Measurements from ENCODE around the gene FGFR3. TPM values are rescaled to one million over a fixed set of nuclear protein-coding genes. Genes with fewer than 3 reads are reported as not detected.
A peak's percentile ranks its signal among the peaks of the same experiment; 100 is the strongest.

FGFR3 gene
- total and polyA plus RNA-seq, 2 of the 8 experiments (the other 6 are each of a cell fraction or from before 2014, with no cell fraction given), result 9.0 to 19.5 TPM

GRCh38 chr4:1766106-1767060, 26.7 kb upstream of the FGFR3 start:
- H3K18ac ChIP-seq (ENCODE audit: extremely low read depth, low read length), result peak overlapping the region; percentile 90
- peaks cover 0 to 5% (median 0%) of the 10 kb centered on the region in 4 experiments; a peak in 2 of 7 replicates for H3K27me3 ChIP-seq (replicated peaks in 1 of 4; ENCODE audit: control insufficient read depth in 3 of 4, extremely low read depth in 1 of 4, insufficient read depth in 3 of 4, low read length in 3 of 4)
- peak overlapping the region; percentile 12 for H4K91ac ChIP-seq (replicated peaks; ENCODE audit: insufficient read length, low read length)
- peak overlapping the region; percentile 90 for H3K4ac ChIP-seq (replicated peaks; ENCODE audit: insufficient read length, low read depth, low read length)
- ChIA-PET POLR2A (ENCODE audit: partially characterized antibody) (interaction anchor here (0.9 to 4.9 kb wide), 9 partner anchors 8 to 54 kb away, joined by 3 to 24 read pairs (median 4); partner anchors contain the start of genes FGFR3, SLBP, TACC3 and TMEM129), CTCF (ENCODE audit: partially characterized antibody) (interaction anchor here (0.8 to 71.2 kb wide), 3 partner anchors 1 to 134 kb away, joined by 4 to 2507 read pairs (median 2507); partner anchors contain the start of gene FGFR3)
- no peaks in the 10 kb centered on the region for H3K79me1 ChIP-seq (ENCODE audit: low read depth, low read length)
- peak overlapping the region; percentile 83 for H2BK120ac ChIP-seq (replicated peaks; ENCODE audit: low read depth, low read length)
- H3K4me3 ChIP-seq (ENCODE audit: extremely low read depth in 1 of 4, insufficient read depth in 2 of 4, low read depth in 3 of 4, low read length in 4 of 4), result peak overlapping the region in 1 of 4 experiments; percentile 47; a peak in 5 of 8 replicates
- no peaks in the 10 kb centered on the region for H4K20me1 ChIP-seq (replicated peaks in 1 of 2; ENCODE audit: control insufficient read depth in 1 of 2, insufficient read depth in 2 of 2, low read length in 2 of 2)
- H2AK5ac ChIP-seq (ENCODE audit: low read depth, low read length), result peak overlapping the region; percentile 78; the same call in 1 of the 2 replicates
- H3K4me2 ChIP-seq (ENCODE audit: insufficient read depth in 1 of 2, low read depth in 2 of 2, low read length in 2 of 2), result peak overlapping the region; percentile 30 to 66
- no peaks in the 10 kb centered on the region for H3K9me3 ChIP-seq (ENCODE audit: insufficient read depth in 2 of 2, low read depth in 1 of 2, low read length in 1 of 2)
- peak overlapping the region; percentile 88; the same call in 1 of the 2 replicates for H2BK15ac ChIP-seq (ENCODE audit: low read length)
- peak overlapping the region; percentile 95 for H2BK20ac ChIP-seq (ENCODE audit: low read length)
- H3K23ac ChIP-seq (ENCODE audit: insufficient read length), result no peak overlapping the region
- H3K56ac ChIP-seq (replicated peaks; ENCODE audit: insufficient read length, low read depth, low read length), result no peak overlapping the region
- peak overlapping the region; percentile 87 for H4K5ac ChIP-seq (ENCODE audit: insufficient read length, low read depth, low read length)
- H3K27ac ChIP-seq (ENCODE audit: low read depth, low read length), result no peak overlapping the region
- no peak for FAIRE-seq
- H3K36me3 ChIP-seq (ENCODE audit: control insufficient read depth in 2 of 4, insufficient read depth in 4 of 4, low read length in 3 of 4), result no peaks in the 10 kb centered on the region
- H4K8ac ChIP-seq (ENCODE audit: extremely low read depth, insufficient read depth, low read length), result peak overlapping the region; percentile 45
- H2BK12ac ChIP-seq (ENCODE audit: low read depth, low read length), result peak overlapping the region; percentile 97; the same call in 1 of the 2 replicates
- peak in 1 of 2 experiments; percentile 82 for DNase-seq (ENCODE audit: low read depth in 1 of 2, low spot score in 2 of 2)
- peaks cover 4% of the 10 kb centered on the region; the same call in 1 of the 2 replicates for H3K23me2 ChIP-seq (ENCODE audit: low read depth, low read length)
- H3K14ac ChIP-seq (ENCODE audit: insufficient read length), result no peak overlapping the region
- H3K79me2 ChIP-seq (ENCODE audit: control insufficient read depth in 1 of 2, insufficient read depth in 2 of 2, low read length in 2 of 2), result no peaks in the 10 kb centered on the region
- H2BK5ac ChIP-seq (ENCODE audit: low read depth, low read length), result peak overlapping the region; percentile 83; the same call in 1 of the 2 replicates
- WGBS, 2 experiments (ENCODE audit: extremely low coverage in 1 of 2, insufficient coverage in 1 of 2, insufficient read length in 1 of 2, insufficient replicate concordance in 2 of 2, low coverage in 1 of 2, low lambda C conversion rate in 2 of 2, missing lambda C conversion rate in 1 of 2), result 23% methylated on average over 13 of the region's 41 CpGs; no CpG with 5 or more reads in 1 of the 2 experiments
- H3K9ac ChIP-seq (replicated peaks in 1 of 4; ENCODE audit: extremely low read depth in 1 of 4, low read depth in 3 of 4, low read length in 3 of 4), result no peak overlapping the region
- H3K4me1 ChIP-seq (replicated peaks in 1 of 4; ENCODE audit: control insufficient read depth in 3 of 4, insufficient read depth in 4 of 4, low read length in 3 of 4), result peaks cover 5 to 39% (median 30%) of the 10 kb centered on the region in 4 experiments
- no peak overlapping the region for H2AFZ ChIP-seq (ENCODE audit: low read length)

Data from H1 (cell line).